Activated T-helper 1 cell treated with Interleukin-2 at 50 U/mL for 16 hours (primary cell): ENCODE measurements around the gene TRIM33.
"Not testable (repeated sequence)": the region's sequence is repeated elsewhere in the genome, so short reads cannot be mapped to it uniquely, and the experiment has no call there.

Source experiments
- DNase-seq: peaks from one replicate; pipeline ENCODE4 v3.0.0-alpha.2; 2020; ENCODE audit warnings: low read depth

Gene TRIM33

DNA sequence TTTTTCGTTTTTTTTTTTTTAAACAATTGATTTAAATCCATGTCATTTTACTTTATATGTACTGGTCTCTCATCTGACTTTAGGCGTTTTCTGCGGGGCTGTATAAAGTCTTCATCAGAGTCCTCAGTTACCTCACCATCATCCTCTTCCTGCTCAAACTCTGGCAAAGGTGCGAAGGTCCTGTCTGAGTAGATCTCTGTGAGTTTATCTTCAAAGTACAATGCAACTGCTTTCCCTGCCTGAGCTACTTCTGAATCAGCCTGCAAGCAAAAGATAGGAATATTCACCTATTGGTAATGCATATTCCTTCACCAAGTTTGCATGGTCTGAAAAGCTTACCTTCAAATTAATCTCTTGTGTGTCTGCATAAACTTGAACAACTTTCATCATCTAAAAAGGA is 113.4 kb downstream of the TRIM33 start:
- no peak for DNase-seq

DNA sequence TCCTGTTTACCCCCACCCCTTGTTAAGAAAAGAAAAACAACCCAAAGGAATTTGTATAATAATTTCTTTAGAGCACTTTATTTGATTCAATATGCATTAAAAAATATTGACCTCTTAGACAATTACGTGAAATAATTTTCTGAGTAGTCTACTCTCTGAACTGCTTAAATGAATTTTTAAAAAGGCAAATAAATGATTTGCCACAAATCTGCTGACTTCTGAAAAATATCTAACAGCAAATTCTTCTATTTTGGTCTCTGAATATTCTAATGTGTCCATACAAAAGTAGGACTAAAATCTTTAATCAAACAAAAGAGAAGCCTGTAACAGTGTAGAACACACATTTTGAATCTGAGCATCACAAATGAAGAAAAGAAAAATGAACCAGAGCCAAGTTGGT is 115.1 kb downstream of the TRIM33 start:
- DNase-seq = no peak

DNA sequence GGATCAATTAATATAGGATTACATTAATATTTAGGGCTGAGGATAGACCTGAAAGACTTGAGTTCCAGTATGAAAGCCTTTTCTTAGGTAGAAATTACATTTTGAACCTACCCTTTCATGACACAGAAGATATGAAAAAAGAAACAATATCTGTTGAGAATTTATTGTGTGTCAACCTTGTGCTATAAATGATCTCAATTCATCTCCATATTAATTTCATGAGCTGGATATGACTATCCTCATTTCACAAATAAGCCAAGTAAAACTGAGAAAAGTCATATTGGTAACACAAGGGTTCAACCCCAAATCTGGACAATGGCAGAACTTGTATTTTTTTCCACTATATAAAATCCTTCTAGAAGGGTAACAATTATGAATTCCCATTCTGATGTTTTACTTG is 120.0 kb downstream of the TRIM33 start:
- DNase-seq = no peak

DNA sequence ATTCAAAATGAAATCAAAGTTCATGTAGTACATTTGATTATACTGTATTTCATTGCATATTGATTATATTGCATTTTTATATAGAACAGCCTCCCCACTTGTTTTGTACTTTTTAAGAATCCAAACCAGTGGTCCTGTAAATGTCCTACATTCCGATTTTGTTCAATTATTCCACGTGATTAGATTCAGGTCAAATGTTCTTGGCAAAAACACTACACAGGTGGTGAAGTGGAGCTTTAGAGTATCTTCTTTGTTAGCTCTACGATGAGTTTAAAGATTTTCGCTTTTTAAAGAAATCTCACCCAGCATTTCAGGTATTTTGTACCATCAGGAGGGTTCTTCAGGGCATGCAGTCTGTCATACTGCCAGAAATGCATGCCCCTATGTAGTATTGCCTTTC is 120.6 kb downstream of the TRIM33 start:
- no peak for DNase-seq

DNA sequence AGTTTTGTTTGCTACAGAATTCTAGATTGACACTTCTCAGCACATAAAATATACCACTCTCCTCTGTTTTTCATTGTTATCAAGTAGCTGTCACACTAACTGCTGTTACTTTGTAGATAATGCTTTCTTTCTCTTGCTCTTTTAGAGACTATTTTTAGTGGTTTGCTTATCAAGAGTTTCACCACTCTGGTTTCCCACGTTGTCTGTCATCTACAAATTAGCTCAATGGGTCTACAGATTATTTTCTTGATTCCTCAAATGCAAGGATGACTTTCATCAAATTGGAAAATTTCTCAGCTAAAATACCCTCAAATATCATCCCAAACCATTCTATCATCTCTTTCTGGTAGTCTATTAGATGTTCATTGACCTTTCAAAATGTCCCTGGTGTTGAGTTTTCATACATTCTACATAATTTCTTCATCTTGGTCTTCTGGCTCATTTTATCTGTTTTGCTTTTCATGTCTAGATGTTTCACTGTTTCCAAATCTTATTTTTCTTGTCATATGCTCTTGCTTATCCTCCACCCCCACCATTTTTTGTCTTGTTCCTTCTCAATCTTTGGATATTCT is 122.5 kb downstream of the TRIM33 start:
- no peak for DNase-seq

DNA sequence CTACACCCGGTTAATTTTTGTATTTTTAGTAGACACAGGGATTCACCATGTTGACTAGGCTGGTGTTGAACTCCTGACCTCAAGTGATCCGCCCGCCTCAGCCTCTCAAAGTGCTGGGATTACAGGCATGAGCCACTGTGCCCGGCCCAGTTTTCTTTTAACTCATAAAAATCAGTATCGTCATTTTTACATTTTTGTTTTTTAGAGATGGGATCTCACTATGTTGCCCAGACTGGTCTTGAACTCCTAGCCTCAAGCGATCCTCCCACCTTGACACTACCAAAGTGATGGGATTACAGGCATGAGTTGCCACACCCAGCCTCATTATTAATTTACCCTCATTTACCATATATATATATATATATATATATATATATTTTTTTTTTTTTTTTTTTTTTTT is 123.4 kb downstream of the TRIM33 start:
- not testable (repeated sequence) for DNase-seq

DNA sequence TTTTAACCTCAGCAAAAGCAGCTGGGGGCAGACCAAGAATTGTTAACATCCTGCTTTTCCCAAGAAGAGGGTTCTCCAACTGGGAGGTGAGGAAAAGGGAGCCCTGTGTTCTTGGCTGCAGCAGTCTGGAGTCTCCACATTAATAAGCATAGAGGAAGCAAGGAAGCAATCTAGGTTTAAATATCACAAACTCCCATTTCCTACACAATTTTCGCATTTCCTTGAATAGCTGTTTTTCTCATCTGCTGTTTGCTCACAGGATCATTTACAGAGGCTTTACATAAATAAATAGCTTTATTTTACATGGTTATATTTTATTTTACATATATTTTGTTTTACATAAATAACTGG is 124.0 kb downstream of the TRIM33 start:
- no peak for DNase-seq

DNA sequence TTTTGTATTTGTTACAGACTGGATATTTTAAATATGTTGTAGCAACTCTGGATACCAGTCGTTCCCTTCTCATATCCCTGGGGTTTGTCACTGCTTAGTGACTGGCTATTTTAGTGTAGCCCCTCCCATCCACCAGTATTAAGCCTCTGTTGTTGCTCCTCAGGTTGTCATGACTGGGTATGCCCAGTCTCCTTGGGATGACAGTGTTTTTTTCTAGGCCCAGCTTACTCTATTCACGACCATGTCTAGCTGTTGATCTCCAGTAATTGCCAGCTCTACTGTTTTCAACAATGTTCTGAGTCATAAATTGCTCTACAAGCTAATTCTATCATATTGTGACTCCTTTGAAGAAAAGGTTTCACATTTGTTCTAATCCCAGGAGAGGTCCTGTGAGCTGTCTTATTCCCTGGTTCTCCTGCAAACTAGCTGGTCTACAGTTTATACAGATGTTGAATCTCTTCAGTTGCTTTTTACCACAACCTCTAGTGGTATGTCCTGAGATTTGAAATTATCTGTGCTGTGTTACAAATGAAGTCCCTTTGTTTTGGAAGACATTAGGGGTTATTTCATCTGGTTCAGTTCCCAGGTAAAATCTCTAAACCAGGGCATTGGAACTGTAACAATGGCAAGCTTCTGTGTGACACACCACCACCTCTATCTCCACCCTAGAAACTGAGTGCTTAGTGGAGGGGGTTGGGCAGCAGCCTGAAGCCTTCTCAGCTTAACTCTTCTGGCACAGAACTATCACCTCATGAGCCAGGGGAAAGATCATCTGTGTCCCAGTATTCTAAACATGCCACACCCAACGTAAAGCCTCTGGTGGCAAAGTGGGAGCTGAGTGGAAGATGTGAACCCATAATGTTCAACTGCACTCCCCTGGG is 124.6 kb downstream of the TRIM33 start:
- no peak for DNase-seq

DNA sequence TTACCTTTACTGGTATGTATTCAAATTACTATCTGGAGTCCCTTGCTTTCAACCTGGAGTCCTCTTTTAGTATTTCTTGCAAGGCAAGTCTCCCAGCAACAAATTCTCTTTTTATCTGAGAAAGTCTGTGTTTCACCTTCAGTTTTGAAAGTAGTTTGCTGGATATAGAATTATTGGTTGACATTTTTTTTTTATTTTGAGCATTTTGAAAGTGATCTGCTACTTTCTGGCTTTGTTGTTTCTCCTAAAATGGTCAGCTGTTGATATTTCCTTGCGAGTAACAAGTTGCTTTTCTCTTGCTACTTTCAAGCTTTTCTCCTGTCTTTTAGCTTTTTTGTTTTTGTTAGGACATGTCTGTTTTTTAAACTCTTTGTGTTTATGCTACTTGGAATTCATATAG is 126.1 kb downstream of the TRIM33 start:
- no peak for DNase-seq

DNA sequence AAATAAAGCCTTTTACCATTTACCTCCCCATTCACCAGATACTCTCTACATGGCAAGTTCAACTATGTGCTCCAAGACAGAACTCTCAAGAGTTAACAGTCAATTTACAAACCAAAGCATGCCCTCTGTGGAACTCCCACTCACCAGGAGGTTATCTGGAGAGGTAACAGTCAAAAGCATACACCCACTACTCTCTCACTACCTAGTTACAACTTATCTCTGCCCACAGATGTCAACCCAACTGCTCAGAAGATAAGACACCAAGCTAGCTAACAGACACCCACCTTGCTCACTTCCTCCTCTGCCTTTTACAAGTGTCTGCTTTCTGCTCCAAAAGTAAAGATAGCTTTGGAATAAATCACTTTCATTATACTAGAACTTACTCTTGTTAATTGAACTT is 131.0 kb downstream of the TRIM33 start:
- DNase-seq = no peak

DNA sequence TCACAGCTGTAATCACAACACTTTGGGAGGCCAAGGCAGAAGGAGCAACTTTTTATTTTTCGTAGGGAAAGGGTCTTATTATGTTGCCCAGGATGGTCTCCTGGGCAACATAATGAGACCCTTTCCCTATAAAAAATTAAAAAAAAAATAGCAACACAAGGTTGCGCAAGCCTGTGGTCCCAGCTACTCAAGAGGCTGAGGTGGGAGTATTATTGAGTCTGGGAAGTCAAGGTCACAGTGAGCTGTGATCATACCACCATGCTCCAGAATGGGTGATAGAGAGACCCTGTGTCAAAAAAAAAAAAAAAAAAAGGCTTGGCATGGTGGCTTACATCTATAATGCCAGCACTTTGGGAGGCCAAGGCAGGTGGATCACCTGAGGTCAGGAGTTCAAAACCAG is 131.6 kb downstream of the TRIM33 start:
- DNase-seq = no peak

DNA sequence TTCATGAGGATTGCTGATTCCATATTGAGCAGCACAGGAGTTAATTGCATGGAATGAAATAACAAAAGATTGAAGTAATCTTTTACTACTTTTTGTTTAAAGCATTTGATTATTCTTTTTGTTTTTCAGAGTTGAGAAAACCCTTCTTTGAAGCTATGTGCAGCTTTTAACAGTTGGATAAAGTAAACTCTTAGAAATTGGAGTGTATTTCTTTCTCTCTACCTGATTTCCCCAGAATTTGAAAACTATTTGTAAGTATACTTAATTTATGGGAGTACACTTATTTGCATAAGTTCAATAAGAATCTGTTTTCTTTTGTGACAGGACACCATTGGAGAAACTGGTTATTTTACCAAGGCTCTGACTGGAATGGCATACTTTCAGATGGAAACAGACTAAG is 133.6 kb downstream of the TRIM33 start:
- no peak for DNase-seq

DNA sequence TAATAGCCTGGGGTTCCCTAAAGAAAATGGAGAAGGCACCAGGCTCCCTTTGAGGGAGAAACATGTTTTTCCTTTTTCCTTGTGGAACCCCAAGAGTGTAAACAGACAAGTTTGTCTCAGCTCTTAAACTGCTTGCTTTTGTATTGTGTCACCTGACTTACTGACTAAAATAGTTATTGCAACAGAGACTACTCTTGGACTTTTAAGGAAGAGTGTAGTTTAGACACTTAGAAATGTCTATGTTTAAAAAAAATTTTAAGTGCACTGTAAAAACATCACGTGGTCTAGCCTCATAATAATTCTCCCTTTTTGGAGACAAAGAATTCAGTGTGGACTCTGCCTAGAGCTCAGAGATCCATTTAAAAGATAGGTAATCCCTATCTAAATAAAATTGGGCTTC is 141.1 kb downstream of the TRIM33 start:
- DNase-seq = no peak

DNA sequence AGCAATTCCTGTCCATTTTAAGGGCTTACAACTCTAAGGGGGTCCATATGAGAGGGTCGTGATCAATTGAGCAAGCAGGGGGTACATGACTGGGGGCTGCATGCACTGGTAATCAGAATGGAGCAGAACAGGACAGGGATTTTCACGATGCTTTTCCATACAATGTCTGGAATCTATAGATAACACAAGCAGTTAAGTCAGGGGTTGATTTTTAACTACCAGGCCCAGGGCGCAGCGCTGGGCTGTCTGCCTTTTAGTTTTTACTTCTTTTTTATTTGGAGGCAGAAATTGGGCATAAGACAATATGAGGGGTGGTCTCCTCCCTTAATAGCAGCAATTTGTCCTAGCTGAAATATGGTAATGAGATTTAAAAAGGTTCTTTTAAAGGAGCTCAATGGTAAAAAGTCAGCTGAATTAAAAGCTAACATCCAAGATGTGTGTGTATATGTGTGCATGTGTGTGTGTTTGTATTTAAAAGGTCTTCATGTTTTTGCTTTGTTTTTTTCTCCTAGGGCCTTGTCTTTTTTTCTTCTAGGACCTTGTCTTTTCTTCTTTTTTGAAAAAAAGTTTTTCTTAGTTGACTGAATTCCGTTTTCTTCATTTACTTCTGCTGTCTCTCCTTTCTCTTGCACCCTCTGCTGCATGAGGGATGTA is 141.6 kb downstream of the TRIM33 start:
- not testable (repeated sequence) for DNase-seq

DNA sequence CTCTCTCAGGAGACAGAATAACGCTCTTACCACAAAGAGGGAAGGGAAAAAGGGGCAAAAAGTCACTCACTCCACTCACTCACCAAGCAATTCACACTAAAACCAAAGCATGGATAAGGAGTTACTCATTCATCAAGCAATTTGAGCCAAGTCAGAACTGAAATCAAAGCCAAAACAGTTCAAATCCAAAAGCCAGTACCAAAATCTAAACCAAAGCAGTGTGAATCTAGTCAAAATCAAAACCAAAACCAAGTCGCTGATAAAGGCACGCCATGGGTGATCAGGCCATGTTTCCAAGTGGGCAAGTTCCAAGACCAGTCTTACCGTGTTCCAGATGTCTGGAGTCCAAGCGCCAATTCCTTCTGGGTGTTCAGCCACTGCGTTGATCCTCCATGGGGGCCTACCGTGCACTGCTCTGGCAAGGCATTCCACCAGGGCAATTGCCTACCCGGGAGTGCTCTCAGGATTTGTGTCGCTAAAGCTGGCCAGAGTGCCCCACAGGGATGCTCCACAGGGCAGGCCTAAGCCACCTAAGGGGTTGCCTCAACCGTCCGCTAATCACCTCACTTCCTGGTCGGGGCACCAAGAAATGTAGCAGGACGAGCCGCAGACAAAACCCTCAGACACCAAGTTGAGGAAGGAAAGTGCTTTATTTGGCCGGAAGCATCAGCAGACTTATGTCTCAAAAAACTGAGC is 142.3 kb downstream of the TRIM33 start:
- DNase-seq = no peak

DNA sequence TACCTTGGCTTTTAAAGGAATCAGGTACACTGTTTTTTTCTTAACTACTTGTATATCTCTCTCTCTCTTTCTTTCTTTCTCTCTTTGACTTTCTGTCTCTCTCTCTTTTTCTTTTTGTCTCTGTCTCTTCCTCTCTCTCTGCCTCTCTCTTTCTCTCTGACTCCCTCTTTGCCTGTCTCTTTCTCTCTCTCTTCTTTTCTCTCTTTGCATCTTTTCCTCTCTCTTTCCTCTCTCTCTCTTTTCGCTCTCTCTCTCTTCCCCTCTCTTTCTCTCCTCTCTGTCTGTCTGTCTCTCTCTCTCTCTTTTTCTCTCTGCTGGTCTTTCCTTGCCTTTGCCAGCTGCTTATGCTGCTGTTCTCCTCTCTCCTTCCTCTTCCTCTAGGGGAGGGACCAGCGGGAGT is 143.2 kb downstream of the TRIM33 start:
- DNase-seq = no peak

DNA sequence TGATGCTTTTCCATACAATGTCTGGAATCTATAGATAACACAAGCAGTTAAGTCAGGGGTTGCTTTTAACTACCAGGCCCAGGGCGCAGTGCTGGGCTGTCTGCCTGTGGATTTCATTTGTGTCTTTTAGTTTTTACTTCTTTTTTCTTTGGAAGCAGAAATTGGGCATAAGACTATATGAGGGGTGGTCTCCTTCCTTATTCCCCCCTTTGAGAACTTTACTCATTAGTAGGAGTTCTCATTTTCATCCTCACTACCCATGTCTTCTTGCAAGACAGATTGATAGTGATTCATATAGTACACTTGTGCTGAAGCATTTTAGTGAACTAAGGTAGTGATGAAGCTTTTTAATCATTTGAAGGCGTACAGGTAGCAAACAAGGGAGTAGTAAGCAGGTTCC is 147.8 kb downstream of the TRIM33 start:
- not testable (repeated sequence) for DNase-seq

DNA sequence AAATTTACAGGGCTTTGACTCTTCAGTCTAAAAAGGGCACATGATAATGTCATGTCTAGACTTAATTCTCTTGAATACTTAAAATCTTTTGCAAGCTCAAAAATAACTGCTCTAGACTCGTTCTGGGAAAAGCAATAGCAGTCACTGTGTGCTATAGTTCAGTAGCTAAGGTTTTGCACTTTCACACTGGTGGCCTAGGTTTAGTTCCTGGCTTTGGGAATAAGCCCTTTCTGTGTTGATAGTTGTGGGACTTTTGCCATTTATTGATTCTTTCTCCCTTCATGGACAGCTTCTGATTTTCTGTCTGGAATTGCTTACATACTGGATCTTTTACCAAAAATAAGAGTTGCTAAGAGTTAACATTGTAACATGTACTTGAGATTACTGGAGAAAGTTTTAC is 151.2 kb downstream of the TRIM33 start:
- DNase-seq = no peak

DNA sequence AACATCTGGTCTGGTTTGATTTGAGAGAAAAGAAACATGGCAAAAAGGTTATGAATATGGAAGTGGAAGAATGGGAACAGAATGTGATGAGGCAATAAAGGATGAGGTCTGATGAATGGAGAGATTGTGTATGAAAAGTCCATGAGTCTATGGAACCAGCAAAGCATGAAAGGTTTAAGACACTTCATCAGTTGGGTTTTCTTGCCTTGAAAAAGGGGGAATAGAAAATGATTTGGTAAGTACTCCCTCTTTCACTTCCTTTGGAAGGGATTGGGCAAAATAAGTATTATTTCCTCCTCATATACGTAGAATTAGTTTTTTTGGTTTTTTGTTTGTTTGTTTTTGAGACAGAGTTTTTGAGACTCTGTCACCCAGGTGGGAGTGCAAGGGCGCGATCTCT is 155.8 kb downstream of the TRIM33 start:
- no peak for DNase-seq

DNA sequence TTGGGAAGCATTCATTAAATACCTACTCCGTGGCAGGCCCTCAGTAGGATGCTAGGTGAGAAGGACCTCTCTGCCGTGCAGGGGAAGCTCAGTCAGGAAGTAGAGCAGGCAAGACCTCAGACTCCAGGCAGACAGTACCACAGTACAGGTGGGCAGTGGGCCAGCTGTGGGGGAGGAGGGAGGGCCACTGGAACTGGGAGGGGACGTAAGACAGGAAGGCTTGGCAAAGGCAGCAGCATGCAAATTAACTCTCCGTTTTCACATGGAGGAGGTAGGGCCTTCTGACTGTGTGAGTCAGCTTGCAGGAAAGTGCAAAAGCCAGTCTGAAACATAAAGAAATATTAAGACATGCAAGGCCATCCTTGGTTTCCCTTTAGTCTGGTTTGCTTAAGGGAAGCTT is 157.7 kb downstream of the TRIM33 start:
- DNase-seq = no peak

DNA sequence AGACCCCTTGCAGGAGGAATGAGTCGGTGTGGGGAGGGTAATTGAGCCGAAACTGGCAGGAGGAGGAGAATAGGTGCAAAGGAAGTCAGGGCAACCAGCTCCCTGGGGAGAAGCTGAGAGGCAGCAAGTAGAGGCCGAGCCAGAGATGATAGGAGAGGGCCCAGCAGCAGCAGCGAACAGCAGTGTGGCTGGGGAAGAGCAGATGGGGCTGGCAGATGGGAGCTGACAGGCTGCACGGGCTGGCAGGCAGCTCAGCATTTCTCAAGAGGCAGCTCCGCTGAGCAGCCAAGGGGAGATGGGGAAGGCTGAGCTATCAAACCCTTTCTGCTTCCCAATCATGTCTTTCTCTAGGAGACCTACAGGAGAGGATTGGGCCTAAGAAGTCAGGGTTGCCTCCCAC is 158.2 kb downstream of the TRIM33 start:
- no peak for DNase-seq

DNA sequence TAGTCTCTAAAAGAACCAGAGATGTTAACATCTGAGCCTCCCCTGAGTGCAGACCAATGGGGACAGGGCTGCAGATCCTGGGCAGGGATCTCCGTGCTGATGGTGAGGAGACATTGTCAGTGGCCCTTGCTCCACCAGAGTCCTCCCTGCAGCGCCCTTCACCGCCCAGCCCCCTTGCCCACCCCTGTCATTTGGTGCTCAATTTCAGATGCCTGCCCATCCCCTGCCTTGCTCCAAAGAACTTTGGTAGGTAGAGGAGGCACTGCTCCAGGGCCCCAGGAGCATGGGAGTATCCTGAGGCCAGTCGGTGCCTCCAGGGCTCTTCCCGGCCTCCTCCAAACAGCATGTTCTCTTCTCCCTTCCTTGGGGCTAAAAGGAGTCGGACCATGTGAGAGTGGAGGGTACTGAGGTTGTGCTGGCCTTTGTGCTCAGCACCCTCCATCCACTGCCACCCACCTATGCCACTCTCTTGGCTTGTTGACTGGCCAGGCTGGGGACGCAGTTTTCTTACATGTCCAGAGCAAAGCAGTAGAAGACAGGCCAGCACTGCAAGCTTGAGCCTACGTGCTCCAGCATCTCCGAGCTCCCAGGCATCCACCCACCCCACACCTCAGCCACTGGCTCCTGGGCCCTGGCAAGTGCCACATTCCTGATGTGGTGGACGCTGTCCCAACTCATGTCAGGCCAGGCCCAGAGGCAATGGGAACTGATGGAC is 160.1 kb downstream of the TRIM33 start:
- DNase-seq = no peak
